ENCODE measurements around the gene PGAM5. TPM values are rescaled to one million over a fixed set of nuclear protein-coding genes. Genes with fewer than 3 reads are reported as not detected.
A peak's percentile ranks its signal among the peaks of the same experiment; 100 is the strongest.

Gene PGAM5
- total and polyA plus RNA-seq, 2 of the 13 experiments (the other 11 are each of a cell fraction or from before 2014, with no cell fraction given) = 18.0 to 77.9 TPM

DNA sequence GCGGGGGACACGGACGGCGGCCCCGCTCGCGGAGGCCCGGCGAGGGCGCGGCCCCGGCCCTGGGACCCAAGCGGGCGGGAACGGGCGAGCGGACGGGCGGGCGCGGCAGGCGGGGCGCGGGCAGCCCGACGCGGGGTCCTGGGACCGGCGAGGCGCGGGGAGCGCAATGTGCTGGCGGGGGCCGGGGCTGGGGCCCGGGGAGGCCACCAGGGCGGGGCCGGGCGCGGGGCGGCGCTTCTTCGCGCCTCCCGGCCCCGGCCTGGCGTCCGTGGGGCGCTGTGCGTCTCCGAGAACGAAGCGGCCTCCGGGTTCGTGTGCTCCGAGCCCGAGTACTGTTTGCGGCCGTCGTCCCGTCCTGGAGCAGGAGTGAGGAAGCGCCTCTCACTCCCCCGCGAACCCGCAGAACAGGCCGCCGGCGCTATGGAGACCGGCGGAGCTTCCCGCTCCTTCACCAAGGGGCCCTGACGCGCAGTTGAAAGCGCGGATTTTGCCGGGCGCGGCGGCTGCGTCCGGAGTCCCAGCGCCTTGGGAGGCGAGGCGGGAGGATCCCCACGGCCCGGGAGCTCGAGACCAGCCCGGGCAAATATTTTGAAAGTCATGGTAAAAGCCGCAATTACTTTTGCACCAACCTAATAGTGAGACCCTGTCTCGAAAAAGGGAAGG lies 51.4 kb downstream of the PGAM5 start (continued):
- TF ChIP-seq ZNF281 (CRISPR knock-in tag; IDR thresholded peaks at IDR 0.05; ENCODE audit: borderline replicate concordance) = no peak
- no peak for TF ChIP-seq JARID2 (CRISPR knock-in tag; IDR thresholded peaks at IDR 0.05; ENCODE audit: insufficient replicate concordance)
- no peak for TF ChIP-seq DPF2 (CRISPR knock-in tag; IDR thresholded peaks at IDR 0.05; ENCODE audit: borderline replicate concordance, low read depth)
- peak; percentile 57; the same call in 1 of the 2 replicates for TF ChIP-seq ETV5 (CRISPR knock-in tag; IDR thresholded peaks at IDR 0.05; ENCODE audit: borderline replicate concordance)
- no peak for TF ChIP-seq ZNF260 (CRISPR knock-in tag; IDR thresholded peaks at IDR 0.05; ENCODE audit: borderline replicate concordance, low read depth)
- TF ChIP-seq SOX13 (IDR thresholded peaks at IDR 0.05) = no peak
- TF ChIP-seq SOX13 (CRISPR knock-in tag; conservative IDR thresholded peaks at IDR 0.05 in 1 of 2, IDR thresholded peaks at IDR 0.05 in 1 of 2) = no peak; a peak in 1 of 4 replicates
- TF ChIP-seq NCOA1 (CRISPR knock-in tag; IDR thresholded peaks at IDR 0.05) = no peak
- no peak for TF ChIP-seq SMYD3 (CRISPR knock-in tag; IDR thresholded peaks at IDR 0.05)
- no peak for TF ChIP-seq NR3C1 (CRISPR knock-in tag; IDR thresholded peaks at IDR 0.05)
- TF ChIP-seq TOPORS (CRISPR knock-in tag; IDR thresholded peaks at IDR 0.05) = 0 out of 2 replicates have a peak, but pooled peaks have one; percentile 69
- TF ChIP-seq ZNF766 (CRISPR knock-in tag; IDR thresholded peaks at IDR 0.05; ENCODE audit: borderline replicate concordance) = peak; percentile 80
- TF ChIP-seq ZNF780A (CRISPR knock-in tag; IDR thresholded peaks at IDR 0.05) = no peak
- no peak for TF ChIP-seq ZNF609 (CRISPR knock-in tag; IDR thresholded peaks at IDR 0.05; ENCODE audit: borderline replicate concordance)
- TF ChIP-seq ZNF414 (CRISPR knock-in tag; IDR thresholded peaks at IDR 0.05) = no peak
- no peak for TF ChIP-seq ZFP1 (CRISPR knock-in tag; IDR thresholded peaks at IDR 0.05)
- no peak for TF ChIP-seq EEA1 (CRISPR knock-in tag; IDR thresholded peaks at IDR 0.05; ENCODE audit: borderline replicate concordance)
- TF ChIP-seq MXI1 (IDR thresholded peaks at IDR 0.05; ENCODE audit: borderline replicate concordance, low read depth, low read length) = peak; percentile 16; the same call in 1 of the 3 replicates
- no peak for TF ChIP-seq HNRNPL (IDR thresholded peaks at IDR 0.05; ENCODE audit: low read depth, low read length)
- no peak; the same call in 1 of the 2 replicates for TF ChIP-seq ZNF333 (CRISPR knock-in tag; IDR thresholded peaks at IDR 0.05; ENCODE audit: borderline replicate concordance)
- no peak for TF ChIP-seq SIX4 (CRISPR knock-in tag; IDR thresholded peaks at IDR 0.05)
- no peak for TF ChIP-seq WIZ (CRISPR knock-in tag; IDR thresholded peaks at IDR 0.05)
